GM19452 (cell line): ENCODE data around the gene DYRK3.
"Not testable (repeated sequence)": the region's sequence is repeated elsewhere in the genome, so short reads cannot be mapped to it uniquely, and the experiment has no call there.

Experiments
- ATAC-seq: cut with Tn5 transposase; IDR thresholded peaks from one replicate; pipeline ENCODE4 v1.9.1; 2021; ENCODE audit not compliant: unreplicated experiment

DYRK3 gene

DNA sequence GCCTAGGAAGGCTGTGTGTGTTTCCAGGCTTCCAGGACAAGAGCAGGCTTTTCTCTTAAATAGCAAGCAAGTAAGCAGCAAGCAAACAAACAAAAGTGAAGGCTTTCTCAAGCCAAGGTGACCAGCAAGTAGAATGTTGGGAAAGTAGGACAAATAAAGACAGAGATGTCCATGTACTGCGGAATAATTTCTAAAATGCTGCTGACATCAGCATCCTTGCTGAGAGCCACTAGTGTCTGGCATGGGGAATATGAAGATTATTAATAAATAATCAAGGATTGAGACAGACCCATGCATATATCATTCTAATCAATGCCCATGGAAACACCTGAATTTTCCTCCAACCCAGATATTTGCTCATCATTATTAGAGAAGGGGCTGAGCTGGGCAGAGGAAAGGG is 6.4 kb upstream of the DYRK3 start:
- no peak for ATAC-seq

DNA sequence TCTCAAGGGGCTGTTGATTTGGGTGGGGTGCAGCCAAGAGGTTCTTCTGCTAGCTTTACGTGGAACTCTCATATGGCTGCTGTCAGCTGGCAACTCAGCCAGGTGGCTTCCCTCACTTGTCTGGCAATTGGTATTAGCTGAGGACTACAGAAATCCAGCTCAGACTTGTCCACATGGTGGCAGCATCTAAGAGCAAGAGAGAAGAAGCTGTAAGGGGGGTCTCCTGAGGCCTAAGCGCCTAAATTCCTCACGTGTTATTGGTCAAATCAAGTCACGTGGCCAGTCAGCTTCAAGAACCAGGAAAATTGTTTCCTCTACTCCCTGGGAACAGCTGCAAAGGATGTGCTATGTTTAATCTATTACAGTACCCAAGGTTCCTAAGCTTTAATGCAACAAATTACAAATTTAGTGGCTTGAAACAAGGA is 4.2 kb upstream of the DYRK3 start:
- ATAC-seq, result no peak

DNA sequence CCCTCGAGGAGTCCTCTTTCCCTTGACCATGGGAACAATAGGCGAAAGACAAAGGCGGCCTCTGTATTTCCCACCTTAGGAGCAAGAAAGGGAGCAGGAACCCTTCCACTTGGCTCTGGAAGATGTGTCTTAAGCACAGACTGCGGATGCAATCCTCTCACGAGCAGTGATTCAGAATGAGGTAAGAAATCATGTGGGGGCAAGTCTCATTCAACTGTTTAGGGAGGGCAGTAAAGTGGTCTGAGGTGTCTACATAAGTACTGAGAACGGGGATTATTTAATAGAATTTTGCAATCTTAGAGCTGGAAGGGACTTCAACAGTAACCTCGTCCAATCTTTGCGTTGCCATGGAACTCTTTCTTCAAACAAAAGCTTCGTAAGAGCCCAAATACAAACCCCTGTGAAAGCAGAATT is 1.6 kb upstream of the DYRK3 start:
- ATAC-seq, result no peak

DNA sequence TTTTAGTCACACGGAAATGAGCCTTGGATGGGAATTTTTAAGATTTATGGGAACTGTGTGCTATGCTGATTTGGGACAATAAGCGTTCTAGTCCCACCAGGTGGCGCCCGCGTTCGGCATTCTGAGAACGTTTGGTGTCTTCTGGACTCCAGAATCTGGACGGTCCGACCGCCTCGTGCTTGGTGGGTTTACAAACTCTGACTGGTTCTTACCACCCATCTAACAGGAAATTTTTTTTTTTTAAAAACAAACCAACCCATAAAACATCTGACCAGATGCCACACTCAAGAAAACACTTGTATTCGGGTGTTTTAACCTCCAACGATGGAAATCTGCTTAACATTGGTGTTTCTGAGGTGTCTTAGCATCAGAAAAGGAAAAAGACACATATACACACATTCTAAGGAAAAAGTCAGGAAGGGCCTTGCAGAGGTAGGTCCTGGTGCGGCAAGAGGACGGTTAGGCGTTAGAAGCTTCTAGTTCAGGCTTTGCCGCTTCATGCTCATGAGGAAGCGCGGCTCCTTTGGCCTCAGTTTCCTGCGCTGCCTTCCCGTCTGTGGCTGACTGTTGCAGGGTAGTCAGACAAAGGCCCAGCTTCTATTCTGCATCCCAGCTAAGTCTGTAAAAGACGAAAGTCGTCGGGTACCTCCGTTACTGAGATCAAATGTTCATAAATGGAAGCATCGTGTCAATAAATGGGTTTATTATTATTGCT is 814 bp upstream of the DYRK3 start:
- ATAC-seq, result no peak

DNA sequence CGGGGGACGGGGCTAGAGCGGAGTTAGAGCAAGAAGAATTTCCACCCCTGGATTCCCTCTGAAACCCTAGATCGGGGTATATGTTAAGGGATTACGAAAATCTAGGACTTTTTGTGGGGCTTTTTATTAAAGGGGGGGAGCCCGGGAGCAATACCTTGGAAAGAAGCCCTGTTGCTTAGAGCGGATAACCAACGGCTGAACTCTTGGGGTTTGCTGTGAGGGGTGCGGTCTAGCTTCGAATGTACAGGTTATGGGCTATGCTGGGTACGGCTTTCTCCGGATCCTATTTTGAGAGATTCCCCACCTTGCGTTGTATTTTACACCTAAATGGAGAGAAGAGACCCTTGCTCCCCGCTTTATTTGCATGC is 626 bp downstream of the DYRK3 start:
- ATAC-seq, result no peak

DNA sequence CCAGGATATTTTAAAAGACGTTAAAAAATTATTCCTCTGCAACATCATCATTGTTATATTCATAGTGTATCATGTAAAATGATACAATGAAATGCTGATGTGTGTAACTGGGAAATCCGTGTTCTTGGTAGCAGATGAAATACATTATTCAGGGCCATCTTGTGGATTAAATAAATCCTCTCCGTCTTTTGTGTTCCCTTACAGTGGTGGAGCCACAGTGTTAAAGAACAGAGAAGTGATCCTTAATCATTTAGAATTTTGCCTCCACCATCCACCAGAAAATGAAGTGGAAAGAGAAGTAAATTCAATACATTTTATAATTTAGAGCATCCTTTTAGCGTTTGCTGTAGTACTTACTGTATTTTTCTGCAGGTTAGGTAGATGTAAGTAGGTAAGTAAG is 1.3 kb downstream of the DYRK3 start:
- ATAC-seq, result no peak

DNA sequence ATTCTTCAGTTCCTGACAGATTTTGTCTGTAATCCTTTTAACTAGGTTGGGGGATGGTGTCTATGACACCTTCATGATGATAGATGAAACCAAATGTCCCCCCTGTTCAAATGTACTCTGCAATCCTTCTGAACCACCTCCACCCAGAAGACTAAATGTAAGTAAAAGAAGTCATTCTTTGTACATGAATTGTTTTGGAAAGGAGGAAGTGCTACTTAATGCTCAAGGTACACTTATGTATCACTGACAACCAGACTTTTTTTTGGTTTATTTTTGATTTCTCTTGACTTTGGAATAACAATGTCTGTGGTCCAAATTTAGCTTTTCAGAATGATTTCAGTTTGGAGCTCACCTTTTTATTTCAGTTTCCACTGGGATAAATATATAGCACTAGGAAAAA is 2.3 kb downstream of the DYRK3 start:
- ATAC-seq, result no peak

DNA sequence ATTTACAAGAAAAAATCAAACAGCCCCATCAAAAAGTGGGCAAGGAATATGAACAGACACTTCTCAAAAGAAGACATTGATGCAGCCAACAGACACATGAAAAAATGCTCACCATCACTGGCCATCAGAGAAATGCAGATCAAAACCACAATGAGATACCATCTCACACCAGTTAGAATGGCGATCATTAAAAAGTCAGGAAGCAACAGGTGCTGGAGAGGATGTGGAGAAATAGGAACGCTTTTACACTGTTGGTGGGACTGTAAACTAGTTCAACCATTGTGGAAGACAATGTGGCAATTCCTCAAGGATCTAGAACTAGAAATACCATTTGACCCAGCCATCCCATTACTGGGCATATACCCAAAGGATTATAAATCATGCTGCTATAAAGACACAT is 6.7 kb downstream of the DYRK3 start:
- ATAC-seq, result not testable (repeated sequence)

DNA sequence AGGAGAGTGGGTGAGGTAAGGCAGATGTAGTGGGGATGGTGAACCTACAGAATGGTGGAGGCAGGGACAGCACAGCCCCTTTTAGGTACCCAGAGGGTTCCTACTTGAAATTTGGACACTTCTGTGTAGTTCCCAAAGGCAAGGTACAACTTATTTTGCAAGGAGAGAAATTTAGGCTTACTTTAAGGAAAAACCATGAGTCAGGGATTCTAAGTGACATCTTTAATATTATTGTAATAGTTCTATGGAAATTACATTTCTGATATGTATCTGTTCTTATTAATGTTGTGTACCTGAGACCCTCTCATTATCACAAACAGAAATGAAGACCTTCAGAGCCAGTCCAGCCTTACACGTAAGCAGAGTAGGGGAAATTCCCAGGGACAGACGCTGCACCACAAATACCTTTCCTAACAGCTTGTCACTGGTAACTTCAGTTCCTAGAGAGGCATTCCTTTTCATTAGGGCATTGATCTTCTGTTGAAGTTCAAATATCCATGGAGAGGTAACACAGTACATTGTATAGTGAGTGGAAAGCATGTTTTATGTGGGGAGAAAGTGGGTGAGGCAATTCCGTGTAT is 7.9 kb downstream of the DYRK3 start:
- ATAC-seq, result no peak

DNA sequence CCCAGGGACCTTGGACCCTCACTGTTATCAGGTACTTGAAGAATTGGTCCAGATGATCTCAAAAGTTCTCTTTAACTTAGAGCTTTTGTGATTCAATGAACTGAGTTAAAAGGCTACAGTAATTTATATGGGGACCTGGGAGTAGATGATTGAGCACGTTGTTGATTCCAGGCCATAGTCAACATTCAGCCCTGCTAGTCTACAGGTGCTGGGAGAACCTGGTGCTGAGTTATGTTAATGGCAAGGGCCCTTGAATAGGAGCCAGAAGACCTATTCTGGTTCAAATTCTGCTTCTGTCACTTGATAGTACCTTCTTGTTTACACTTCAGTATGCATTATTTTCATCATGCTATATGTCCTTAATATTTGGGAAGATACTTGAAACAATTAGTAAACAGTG is 11.2 kb downstream of the DYRK3 start:
- ATAC-seq, result no peak

DNA sequence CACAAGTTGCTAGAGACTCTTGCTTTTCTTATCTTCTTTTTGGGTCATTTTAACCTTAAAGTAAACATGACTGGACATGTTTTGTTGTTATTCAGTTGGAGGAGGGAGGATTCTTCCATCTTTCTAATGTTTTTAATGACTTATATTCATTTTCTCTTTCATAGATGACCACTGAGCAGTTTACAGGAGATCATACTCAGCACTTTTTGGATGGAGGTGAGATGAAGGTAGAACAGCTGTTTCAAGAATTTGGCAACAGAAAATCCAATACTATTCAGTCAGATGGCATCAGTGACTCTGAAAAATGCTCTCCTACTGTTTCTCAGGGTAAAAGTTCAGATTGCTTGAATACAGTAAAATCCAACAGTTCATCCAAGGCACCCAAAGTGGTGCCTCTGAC is 11.9 kb downstream of the DYRK3 start:
- no peak for ATAC-seq

DNA sequence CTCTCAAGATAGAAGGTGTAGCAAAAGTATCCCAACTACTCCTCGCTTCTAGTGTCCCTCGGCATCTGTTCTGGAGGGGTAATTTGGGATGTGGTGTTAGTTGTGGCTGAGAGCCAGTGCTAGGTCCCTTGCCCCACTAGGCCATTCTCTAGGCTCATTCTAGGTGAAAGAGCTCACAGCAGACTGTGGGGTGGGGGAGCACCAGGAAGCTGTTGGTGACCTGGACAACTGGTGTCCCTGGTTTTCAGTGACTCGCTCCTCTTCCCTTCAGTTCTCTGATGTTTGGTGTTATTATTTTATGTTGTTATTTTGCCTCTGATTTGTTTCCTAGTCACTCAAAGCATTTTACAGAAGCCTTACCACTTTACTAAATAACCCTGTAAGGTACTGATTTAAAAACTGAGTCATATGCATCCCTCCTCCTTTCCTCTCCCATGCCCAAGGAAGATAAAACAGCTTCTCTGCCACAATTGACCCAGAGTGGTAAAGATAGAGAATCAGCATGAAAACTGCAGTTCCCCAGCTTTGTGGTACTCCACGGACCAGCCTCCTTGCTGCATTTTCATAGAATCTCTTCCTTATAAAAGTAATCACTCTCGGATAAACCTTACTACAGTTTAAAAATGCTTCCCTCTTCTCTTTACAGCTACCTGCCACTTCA is 14.1 kb downstream of the DYRK3 start:
- no peak for ATAC-seq

DNA sequence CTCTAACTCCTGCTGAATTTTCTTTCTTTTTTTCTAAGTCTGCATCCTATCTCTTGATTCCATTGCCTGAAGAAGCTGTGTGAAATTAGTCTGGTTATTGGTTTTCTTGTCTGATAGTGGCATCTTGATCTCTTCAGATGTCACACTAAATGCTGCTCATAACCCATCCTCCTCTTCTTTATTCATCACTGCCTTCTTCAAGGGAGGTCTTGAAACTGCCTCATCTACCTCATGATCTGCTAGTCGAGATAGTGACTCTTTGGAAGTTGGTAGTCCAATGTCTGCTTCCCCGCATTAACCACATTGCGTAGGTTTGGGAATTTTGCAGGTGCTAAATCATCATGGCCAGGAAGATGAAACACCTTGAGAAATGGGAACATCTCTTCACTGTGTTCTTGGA is 15.7 kb downstream of the DYRK3 start:
- ATAC-seq, result no peak

DNA sequence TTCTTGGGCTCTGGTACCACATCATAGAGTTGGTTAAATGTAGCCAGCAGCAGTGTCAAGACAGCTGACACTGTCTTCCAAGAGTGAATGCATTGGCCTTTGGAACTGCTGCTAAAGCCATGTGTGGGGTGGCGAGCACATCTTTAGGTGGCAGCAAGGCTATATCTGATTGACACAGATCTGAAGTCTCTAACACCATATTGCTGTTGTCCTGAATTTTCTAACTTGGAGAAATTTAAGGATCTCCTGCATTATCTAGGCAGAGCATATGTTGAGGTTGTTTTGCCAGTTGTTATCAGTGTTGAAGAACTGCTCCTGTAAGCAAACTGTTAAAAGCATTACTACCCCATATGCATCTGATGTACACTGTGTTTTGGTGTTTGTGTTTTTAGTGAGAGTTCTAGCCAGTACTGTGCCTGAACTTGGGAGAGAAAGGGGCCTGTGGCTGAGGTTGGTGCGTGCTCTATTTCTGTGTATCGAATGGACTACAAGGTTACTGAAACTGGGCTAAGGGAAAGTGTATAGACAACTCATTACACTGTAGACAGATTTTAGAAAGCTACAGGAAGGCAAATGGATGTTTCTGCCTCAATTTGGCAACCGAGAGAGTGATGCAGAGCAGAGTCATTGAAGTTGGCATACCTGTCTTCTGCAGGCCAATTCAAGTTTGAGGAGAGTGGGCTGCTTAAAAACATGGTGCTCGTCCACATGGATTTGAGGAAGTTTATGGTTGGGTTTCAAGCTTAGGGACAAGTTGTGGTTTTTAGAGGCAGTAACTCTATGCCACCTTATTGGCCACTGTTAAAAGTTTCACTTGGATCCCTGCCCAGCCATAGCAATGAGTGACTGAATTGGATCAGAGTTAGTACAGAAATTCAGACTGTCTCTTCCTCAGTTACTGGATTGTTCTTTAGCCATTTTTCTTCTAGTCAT is 16.9 kb downstream of the DYRK3 start:
- ATAC-seq, result no peak

DNA sequence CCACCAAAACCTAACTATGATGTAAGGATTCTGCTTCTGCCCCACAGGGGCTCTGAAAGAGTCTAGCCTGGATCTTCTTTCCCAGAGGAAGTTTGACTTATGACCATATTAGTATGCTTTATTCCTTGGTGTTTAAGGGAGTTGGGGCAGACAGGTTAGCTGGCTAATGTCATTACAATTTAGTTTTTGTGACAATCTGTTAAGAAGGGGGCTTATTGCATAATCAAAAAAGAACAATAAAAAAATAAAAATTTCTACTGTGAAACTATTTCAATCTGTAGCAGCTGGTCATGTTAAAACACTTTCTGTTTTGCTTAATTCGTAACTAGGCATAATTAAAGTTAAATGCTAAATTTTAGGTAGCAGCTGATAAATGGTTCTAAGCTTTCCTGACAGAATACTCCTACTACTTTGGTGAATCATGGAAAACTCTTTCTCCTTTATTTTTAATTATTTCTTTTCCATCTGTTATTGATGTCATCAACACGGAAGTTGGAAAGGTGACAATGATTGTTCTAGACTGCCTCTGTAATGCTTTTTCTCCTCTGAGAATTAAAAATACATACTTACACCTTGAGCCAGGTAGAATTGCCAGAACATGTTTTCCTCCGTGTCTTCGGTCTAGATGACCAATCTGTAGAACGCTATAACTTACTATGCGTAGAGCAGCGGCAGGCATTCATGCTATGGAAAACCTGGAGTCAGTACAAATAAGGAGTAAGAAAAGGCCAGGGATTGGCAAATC is 18.6 kb downstream of the DYRK3 start:
- no peak for ATAC-seq

DNA sequence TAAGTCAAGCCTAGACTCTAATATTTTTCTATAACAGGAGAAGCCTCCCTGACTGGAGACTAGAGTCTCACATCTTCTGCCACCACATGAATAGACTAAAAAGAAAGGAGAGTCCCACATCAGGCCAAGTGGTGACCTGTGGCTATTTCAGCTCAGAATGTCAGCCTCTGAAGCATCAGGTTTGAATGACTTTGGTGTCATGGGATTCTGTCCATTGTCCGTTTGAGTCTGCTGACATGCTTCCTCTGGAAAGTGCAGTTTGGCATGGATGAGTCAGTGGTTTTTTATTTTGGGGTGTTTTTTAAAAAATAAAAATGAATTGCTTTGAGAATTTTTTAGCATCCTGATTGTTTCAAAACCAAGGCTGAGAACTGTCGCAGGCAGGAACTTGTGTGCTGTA is 19.5 kb downstream of the DYRK3 start:
- ATAC-seq, result no peak

DNA sequence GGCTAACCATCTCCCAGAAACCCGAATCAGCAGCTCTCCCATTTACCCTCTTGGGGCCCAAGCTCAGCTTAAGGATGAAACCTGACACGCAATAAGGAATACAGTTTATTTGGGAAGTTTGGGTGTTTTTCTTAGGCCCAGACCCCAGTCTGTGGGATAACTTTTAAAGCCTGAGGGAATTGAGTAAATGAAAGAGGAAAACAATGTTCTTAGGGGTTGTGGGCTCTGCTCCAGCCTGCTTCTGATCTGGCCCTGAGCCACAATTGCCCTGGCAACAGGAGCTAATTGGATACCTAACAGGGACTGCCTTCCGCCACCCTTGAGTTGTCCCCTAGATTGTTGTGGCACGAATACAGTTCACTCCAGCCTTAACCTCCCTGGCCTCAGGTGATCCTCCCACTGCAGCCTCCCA is 20.1 kb downstream of the DYRK3 start:
- ATAC-seq, result no peak

DNA sequence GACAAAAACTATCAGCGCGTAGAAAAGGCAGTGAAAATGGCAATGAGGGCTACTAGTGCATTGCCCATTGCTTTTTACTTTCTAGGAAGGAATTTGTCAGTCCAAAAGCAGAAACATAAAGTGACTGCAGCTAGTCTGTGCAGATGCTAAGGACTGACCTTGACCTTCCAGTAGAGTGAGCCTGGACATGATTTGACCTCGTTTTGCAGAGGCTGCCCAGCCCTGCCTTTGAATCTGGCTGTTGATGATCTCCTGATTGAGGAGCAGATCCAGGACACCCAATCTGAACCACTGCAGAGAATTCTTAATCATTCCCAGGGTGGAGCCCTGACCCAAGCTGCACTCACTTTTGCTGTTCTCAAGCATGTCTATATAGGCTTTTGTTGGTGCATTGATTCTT is 21.6 kb downstream of the DYRK3 start:
- ATAC-seq, result no peak

DNA sequence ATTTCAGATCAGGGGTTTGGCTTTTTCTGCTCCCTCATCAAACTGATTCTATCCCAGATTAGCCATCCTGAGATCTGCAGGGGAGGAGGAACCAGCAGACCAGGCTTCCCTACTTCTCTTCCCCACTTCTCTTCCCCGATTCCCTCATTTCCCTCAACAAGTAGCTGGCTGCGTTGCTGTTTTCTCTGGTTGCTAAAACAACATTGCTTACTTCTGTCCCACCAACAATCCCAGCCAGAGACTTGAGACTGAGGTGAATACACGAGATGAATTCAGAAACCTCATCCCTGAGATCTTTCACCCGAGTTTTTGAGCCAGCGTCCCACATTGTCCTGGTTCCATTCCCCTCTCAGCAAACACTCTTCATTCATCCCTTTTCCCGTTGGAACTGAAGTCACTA is 22.4 kb downstream of the DYRK3 start:
- no peak for ATAC-seq

DNA sequence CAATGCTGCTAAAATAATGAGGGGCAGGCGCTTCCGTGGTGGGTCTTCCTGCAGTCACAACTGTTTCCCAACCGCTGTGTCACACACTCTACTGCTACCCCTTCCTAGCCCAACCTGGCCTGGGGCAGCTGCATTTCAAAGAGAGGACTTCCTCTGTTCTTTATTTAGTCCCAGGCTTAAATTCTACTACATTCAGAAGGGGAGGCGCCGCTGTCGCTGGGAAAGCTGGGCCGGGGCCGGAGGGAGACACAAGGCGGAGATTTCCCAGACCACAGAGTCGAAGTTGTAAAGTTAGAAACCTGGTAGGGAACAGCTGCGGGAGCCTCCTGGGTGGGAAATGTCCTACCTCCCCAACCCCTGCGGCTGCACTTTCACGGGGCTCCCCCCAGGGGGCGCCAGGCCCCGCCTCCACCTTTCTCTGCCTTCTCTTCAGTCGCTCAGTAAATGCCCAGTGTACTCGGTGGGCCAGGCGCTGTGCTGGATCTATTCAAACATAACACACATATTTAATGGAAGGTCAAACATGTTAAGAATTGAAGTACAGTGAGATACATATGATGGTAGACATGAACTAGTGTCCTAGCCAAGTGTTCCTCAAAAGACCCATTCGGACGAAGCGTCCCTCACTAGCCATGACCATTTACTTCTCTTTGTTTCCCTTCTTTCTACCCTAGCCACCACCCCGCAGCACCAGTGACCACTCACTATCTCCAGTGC is 23.1 kb downstream of the DYRK3 start:
- no peak for ATAC-seq
